HG02870 (cell line): ENCODE results near the gene ZNF469.

Experiments
- ATAC-seq: cut with Tn5 transposase; IDR thresholded peaks from one replicate; pipeline ENCODE4 v1.9.1; 2021; ENCODE audit warnings: mild to moderate bottlenecking, moderate library complexity; ENCODE audit not compliant: unreplicated experiment

ZNF469 gene, protein sequence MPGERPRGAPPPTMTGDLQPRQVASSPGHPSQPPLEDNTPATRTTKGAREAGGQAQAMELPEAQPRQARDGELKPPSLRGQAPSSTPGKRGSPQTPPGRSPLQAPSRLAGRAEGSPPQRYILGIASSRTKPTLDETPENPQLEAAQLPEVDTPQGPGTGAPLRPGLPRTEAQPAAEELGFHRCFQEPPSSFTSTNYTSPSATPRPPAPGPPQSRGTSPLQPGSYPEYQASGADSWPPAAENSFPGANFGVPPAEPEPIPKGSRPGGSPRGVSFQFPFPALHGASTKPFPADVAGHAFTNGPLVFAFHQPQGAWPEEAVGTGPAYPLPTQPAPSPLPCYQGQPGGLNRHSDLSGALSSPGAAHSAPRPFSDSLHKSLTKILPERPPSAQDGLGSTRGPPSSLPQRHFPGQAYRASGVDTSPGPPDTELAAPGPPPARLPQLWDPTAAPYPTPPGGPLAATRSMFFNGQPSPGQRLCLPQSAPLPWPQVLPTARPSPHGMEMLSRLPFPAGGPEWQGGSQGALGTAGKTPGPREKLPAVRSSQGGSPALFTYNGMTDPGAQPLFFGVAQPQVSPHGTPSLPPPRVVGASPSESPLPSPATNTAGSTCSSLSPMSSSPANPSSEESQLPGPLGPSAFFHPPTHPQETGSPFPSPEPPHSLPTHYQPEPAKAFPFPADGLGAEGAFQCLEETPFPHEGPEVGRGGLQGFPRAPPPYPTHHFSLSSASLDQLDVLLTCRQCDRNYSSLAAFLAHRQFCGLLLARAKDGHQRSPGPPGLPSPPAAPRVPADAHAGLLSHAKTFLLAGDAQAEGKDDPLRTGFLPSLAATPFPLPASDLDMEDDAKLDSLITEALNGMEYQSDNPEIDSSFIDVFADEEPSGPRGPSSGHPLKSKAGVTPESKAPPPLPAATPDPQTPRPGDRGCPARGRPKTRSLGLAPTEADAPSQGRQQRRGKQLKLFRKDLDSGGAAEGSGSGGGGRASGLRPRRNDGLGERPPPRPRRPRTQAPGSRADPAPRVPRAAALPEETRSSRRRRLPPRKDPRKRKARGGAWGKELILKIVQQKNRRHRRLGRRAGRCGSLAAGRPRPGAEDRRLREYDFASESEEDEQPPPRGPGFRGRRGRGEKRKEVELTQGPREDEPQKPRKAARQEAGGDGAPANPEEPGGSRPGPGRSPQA (N-terminal part only)

DNA sequence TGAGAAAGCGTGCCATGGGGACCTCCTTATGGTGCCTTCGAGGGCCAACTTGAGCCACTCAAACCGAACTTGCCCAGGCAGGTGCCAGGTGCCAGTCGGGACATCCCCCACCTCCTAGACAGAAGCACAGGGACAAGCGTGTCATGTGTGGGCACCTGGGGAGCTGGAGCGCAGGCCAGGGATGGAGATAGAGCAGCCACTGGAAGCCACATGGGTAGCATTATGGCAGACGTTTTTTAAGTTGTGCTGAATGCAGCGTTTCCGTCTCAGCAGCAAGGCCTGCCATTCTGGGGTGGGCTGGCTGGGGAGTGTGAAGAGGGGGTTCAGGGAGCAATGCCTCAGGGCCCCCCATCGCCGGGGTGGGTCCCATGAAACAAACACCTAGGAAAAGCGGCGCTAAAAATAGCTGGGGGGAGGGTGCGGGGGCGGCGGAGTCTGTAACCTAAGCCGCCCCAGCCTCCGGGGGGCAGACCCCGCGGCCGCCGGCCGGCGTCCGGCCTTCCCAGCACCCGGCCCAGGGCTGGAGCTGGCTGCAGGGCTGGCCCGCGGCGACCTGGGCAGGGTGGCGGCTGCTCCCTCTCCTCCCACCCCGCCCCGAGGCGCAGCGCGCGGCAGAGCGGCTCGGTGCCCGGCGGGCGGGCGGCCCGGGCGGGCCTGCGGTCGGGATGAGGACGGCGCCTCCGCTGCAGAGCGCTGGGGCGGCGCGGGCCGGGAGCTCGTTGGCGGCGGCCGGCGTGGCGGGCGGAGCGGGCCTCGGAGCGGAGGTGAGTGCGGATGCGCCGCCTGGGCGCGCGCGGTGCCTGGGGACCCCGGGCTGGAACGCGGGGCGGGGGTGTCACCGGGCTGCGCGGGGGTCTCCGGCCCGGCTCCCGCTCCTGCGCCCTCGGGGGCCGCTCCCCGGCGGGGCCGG is at the start of gene ZNF469:
ZNF469 (plus strand) TSS at position 469 of the 910 bp plus-strand sequence. CDS start 44,512 bp downstream, outside the sequence.
- ATAC-seq, result no peak

DNA sequence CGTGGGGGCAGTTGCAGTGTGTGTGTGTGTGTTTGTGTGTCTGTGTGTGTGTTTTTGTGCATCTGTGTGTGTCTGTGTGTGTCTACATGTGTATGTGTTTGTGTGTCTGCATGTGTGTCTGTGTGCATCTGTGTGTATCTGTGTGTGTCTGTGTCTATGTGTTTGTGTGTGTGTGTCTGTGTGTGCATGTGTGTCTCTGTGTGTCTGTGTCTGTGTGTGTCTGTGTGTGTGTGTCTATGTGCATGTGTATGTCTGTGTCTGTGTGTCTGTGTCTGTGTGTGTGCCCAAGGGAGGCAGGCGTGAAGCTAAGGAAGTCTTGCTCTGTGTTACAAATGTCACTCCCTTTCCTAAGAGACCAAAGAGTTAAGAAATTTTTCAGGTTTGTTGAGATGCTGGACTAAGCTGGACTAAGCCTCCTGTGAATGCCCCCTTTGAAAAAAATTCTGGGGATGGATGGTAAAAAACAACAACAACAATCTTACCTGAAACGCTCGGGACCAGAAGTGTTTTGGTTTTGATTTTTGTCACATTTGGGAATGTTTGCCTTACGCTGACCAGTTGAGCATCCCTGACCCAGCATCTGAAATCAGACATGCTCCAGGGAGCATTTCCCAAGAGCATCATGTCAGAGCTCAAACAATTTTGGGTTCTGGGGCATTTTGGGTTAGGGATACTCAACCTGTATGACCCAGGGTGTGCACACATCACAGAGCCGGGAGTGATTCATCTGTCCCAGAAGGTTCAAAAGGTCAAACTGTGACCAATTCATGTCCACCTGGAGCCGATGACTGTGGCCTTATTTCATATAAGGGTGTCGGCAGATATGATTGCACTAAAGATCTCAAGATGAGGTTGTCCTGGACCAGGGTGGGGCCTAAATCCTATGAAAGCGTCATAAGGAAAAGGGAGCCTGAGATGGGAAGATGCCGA is 48.6 kb upstream of the ZNF469 start:
- ATAC-seq, result no peak

DNA sequence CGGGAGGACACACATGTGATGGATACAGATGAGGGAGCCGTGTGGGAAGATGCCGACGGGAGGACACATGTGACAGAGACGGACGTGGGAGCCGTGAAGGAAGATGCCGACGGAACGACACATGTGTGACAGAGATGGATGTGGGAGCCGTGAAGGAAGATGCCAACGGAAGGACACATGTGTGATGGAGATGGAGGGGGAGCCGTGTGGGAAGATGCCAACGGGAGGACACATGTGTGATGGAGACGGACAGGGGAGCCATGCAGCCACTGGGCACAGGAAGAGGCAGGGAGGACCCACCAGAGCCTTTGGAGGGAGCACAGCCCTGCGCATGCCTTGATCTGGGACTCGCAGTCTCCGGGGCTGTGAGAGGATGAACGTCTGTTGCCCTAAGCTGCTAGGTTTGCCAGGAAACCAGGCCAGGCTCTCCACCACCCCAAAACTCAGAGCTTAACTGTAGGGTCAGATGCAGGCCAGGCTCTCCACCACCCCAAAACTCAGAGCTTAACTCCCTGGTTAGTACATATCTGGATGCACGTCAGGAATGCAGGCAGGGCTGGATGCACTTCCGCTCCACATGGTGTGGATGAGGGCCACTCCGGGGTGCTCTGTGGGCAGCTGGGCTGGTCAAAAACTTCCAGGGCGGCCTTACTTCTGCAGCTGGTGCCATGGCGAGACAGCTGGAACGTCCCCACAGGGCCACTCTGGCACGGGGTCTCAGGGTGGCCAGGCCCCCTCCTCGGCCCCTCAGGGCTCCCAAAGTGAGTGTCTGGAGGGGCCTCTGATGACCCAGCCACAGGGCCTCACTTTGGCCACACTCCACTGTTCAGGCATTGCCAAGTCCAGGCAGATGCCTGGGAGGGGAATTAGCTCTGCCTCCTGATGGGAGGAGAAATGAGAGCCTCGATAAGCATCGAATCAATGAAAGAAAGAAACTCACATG is 47.7 kb upstream of the ZNF469 start:
- ATAC-seq, result no peak

DNA sequence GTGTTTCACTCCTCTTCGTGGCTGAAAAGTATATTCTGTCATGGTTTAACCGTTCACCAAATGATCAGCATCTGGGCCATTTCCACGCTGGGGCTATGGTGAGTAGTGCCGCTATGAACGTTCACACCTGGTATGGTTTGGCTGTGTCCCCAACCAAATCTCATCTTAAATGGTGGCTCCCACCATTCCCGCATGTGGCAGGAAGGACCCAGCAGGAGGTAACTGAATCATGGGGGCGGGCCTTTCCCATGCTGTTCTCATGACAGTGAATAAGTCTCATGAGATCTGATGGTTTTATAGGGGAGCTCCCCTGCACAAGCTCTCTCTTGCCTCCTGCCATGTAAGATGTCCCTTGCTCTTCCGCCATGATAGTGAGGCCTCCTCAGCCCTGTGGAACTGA is 45.7 kb upstream of the ZNF469 start:
- ATAC-seq, result no peak

- ATAC-seq, result no peak
Measured at GRCh38 chr16:88337538-88337937, 45.2 kb upstream of the ZNF469 start.

DNA sequence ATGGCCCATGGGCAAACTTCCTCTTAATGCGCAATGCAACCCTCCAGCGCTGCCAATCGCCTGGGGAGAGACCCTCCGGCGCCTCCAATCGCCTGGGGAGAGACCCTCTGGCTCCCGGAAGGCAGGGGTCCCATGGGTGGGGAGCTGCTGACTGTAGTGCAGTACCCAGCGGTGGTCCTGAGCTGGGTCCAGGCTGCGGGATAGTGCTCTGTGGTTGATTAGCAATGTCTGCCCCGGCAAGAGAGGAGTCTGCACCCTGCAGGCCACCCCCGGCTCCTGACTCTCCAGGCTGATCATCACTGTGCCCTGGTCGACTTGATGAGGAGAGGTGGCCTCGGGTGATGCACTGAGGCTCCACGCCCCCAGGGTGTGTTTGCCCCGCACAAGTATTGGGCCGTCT is 44.6 kb upstream of the ZNF469 start:
- ATAC-seq, result no peak

- no peak for ATAC-seq
Measured at GRCh38 chr16:88338896-88339295, 43.9 kb upstream of the ZNF469 start.

GRCh38 chr16:88339930-88340754 is 42.6 kb upstream of the ZNF469 start:
- ATAC-seq, result no peak

DNA sequence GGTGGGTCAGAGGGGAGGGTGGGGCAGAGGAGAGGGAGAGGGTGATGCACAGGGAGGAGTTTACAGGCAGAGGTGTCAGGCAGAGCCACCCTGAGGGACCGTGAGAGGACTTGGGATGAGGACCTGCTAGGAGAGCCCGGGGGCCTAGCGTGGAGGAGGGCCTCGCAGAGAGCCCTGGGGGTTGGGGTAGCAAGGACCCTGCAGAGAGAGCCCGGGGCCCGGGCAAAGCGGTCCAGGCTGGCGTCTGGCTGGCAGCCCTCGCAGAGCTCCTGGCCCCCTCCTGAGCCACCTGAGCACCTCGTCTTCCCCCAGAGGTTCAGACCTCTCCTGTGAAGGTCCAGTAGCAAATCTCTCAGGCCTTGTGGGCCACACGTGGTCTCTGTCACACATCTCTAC is 42.0 kb upstream of the ZNF469 start:
- ATAC-seq, result no peak

DNA sequence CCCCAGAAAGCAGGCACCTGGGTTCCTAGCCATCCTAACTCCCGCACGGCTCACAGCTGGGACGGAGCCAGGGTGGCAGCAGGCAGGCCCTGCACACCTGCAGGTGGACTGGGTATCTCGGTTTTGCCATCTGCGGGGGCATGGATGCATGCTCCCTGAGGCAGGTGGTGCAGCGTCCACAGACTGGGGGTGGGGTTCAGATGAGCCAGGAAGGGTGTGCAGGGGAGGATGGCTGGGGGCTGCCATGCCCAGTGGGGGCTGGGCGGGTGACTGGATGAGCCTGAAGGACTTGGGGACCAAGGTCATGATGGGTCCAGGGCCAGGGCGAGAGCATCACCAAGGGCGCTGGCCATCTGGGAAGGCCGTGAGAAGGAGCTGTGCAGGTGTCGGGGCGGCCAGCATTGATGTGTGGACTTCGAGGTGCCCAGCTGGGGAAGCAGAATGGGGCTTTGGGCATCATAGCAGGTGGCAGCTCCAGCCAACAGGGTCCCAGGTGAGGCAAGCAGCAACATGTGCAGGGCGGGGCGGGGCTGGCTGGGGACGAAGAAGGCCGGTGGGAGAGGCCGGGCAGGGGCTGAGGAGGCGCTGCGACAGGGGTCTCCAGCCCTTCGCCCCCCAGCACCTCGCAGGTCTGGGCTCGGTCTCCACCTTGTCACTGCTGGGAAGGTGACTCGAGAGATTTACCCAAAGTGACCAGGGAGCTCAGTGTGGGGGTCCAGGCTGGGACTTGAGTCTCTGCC is 41.0 kb upstream of the ZNF469 start:
- no peak for ATAC-seq

DNA sequence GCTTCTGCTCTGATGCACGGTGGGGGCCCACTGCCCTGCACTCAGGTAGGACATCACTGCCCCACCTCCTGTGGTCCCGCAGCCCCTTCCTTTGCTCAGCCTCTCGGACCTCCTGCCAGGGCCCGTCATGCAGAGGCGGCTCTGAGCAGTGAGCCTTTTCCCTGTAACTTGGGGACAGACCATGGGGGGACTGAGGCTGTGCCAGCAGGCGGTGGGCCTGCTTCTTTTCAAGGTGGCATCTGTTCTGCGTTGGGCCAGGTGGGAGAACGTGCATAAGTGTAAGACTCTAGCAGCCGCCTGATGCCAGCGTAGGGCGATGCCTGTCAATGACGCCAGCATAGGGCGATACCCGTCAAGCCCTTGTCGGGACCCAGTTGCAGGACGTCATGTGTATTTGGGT is 40.3 kb upstream of the ZNF469 start:
- no peak for ATAC-seq

GRCh38 chr16:88343271-88343791 is 39.4 kb upstream of the ZNF469 start:
- ATAC-seq, result no peak

GRCh38 chr16:88344411-88345030 is 38.2 kb upstream of the ZNF469 start:
- ATAC-seq, result no peak

DNA sequence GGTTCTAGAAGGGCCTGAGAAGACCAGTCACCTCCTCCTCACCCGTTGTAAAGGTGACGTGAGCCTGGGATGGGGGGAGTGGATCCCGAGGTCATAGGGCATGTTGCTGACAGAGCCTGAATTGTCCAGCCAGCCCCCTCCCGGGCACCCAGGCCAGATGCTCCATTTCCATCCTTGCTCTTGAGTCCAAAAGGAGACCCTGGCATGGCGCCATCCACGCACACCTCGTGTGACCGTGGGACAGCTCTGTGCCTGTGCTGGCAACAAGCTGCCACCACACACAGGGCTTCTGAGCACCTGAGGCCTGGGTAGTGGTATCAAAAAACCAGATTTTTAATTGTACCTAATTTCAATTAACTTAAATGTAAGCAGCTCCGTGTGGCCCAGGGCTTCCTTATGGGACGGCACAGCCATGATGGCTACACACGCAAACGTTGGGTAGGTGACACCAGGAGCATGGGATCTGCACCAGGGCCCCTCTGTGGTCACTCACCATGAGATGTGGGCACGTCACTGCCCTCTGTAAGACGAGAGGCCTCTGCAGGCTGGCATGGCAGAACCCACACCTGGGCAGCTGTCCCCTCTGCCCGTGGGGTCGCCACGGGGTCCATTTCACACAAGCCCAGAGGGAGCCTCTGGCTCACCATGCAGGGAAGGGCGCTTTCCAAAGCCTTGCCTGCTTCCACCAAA is 37.6 kb upstream of the ZNF469 start:
- no peak for ATAC-seq
